ENCODE measurements around the gene SLAMF8. TPM values are rescaled to one million over a fixed set of nuclear protein-coding genes. Genes with fewer than 3 reads are reported as not detected.

SLAMF8 gene
- 0.11 to 0.12 TPM in 2 of 5 replicates, not detected in the others for total RNA-seq (2022; extraction: Qiagen RNA extraction; ENCODE audit: low read depth)

GRCh38 chr1:159826441-159827101 is at the start of gene SLAMF8:
SLAMF8 (plus strand) TSS chr1:159826873; CDS start chr1:159826899, 26 bp downstream.

GRCh38 chr1:159780583-159781582 is 45.8 kb upstream of the SLAMF8 start, which contains the start of gene DUSP23:
DUSP23 (plus strand) TSS chr1:159780962; CDS start chr1:159781101, 139 bp downstream.

GRCh38 chr1:159802111-159802510 is 24.6 kb upstream of the SLAMF8 start, which contains the start of gene FCRL6:
FCRL6 (plus strand) TSS chr1:159802360; CDS start chr1:159802425, 65 bp downstream.

GRCh38 chr1:159862557-159862956 is 35.9 kb downstream of the SLAMF8 start, which contains the start of gene VSIG8:
VSIG8 (minus strand) TSS chr1:159862657; CDS start chr1:159862521, 136 bp downstream.

Other genes with a start within 250 kb of the SLAMF8 start
- gene APCS, start 239.0 kb upstream of the SLAMF8 start, total RNA-seq (2022; extraction: Qiagen RNA extraction; ENCODE audit: low read depth) = not detected in 5 replicates
- gene CRP, start 112.3 kb upstream of the SLAMF8 start, total RNA-seq (2022; extraction: Qiagen RNA extraction; ENCODE audit: low read depth) = not detected in 5 replicates
- gene DUSP23, start 45.9 kb upstream of the SLAMF8 start, total RNA-seq (2022; extraction: Qiagen RNA extraction; ENCODE audit: low read depth) = 39.6 to 76.2 TPM (median 74.2 TPM) in 5 replicates
- gene FCRL6, start 24.5 kb upstream of the SLAMF8 start, total RNA-seq (2022; extraction: Qiagen RNA extraction; ENCODE audit: low read depth) = not detected in 5 replicates
- gene VSIG8, start 35.8 kb downstream of the SLAMF8 start, total RNA-seq (2022; extraction: Qiagen RNA extraction; ENCODE audit: low read depth) = not detected in 5 replicates
- 0.32 to 1.1 TPM (median 0.62 TPM) in 5 replicates for gene CFAP45, start 73.3 kb downstream of the SLAMF8 start, total RNA-seq (2022; extraction: Qiagen RNA extraction; ENCODE audit: low read depth)
- 993 to 1,093 TPM (median 1,041 TPM) in 5 replicates for gene TAGLN2, start 98.6 kb downstream of the SLAMF8 start, total RNA-seq (2022; extraction: Qiagen RNA extraction; ENCODE audit: low read depth)
- 0.12 to 0.33 TPM (median 0.29 TPM) in 5 replicates for gene IGSF9, start 118.7 kb downstream of the SLAMF8 start, total RNA-seq (2022; extraction: Qiagen RNA extraction; ENCODE audit: low read depth)
- gene SLAMF9, start 127.4 kb downstream of the SLAMF8 start, total RNA-seq (2022; extraction: Qiagen RNA extraction; ENCODE audit: low read depth) = 0.19 to 0.75 TPM (median 0.39 TPM) in 4 of 5 replicates, not detected in the other
- gene PIGM, start 205.1 kb downstream of the SLAMF8 start, total RNA-seq (2022; extraction: Qiagen RNA extraction; ENCODE audit: low read depth) = 3.0 to 5.1 TPM (median 4.9 TPM) in 5 replicates
- not detected in 5 replicates for gene KCNJ10, start 243.3 kb downstream of the SLAMF8 start, total RNA-seq (2022; extraction: Qiagen RNA extraction; ENCODE audit: low read depth)

All from A549 treated with ZK216348 at 1 μM for 4 hours (cell line).